ENCODE data around the gene CLDN24.
A peak's percentile ranks its signal among the peaks of the same experiment; 100 is the strongest.

The CLDN24 gene

GRCh38 chr4:183320211-183321059 is 1.8 kb downstream of the CLDN24 start, which contains the start of gene CLDN22:
TSS of gene CLDN22 (minus strand) at chr4:183320276. CDS start at chr4:183320218, 58 bp downstream.
- no peak for DNase-seq

GRCh38 chr4:183318656-183319055 is 3.6 kb downstream of the CLDN24 start:
- no peak for DNase-seq

GRCh38 chr4:183314806-183315205 is 7.4 kb downstream of the CLDN24 start:
- DNase-seq: no peak

DNA sequence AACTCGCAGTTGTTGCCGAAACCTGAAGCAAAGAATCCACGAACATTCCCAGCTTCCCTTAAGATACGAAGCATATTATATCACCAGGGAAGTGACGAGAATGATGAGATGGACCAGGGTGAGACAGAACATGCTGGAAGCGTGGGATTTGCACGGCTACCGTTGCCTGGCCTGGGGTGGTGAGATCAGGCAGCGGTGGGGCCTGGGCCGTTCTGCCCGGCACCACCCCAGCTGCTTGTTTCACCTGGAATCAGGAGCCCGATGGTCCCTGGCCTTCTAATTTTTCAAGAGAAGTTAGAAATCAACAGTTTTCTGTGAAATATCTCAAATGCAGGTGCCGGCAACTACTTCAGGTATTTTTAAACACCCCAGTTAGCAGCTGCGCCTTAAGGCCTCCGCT is 7.9 kb downstream of the CLDN24 start:
- DNase-seq: no peak

DNA sequence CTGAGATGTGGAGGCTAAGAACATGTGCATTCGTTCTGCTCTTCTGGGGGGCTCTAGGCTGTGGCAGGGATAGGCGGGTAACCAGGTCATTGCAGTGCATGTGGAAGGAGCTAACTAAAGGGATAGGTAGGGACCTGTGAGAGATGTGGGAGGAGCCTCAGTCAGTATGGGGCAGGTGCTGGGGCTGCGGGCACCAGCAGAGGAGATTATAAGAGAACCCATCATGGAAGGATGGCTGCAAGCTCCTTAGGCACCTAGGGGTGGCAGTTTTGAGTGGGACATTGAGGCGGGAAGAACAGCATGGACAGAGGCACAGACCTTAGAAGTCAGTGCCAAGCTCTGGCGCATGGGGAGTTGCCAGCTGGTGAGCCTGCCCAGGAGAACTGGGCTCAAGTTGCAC is 9.4 kb downstream of the CLDN24 start:
- no peak for DNase-seq

DNA sequence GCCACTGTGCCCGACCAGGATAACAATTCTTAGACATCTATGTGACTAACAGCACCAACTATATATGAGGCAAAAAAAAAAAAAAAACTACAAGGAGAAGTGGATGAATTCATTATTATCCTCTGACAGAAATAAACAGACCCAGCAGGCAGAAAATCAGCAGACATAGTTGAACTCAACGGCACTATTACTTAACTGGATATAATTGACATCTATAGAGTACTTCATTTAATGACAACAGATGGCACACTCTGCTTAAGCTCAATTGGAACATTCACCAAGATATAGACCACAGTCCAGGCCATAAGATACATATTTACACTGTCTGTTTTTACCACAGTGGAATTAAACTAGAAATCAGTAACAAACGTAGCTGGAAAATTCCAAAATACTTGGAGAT is 15.4 kb downstream of the CLDN24 start:
- DNase-seq: peak; percentile 6

DNA sequence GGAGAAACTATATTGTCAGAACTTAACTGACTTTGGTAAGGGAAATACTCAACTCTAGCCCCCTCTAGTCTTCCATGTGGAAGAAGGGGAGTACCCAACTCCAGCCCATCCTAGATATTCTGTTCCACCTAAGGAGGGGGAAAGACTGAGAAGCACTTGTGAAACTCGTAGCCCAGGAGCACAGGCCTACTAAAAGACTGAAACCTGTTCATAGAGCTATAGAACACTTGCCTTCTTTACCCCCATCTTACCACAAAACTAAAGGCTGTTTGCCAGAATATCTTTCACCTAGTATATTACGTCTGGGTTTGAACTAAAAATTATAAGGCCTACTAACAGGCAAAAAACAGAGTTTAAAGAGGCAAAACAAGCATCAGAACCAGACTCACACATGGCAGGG is 17.7 kb downstream of the CLDN24 start:
- DNase-seq: no peak

GRCh38 chr4:183304067-183304466 is 18.2 kb downstream of the CLDN24 start:
- DNase-seq: no peak

GRCh38 chr4:183303301-183303700 is 18.9 kb downstream of the CLDN24 start:
- DNase-seq: no peak

GRCh38 chr4:183300655-183301054 is 21.6 kb downstream of the CLDN24 start:
- DNase-seq: no peak

- no peak for DNase-seq
These were observed 22.2 kb downstream of the CLDN24 start for GRCh38 chr4:183300070-183300469.

DNA sequence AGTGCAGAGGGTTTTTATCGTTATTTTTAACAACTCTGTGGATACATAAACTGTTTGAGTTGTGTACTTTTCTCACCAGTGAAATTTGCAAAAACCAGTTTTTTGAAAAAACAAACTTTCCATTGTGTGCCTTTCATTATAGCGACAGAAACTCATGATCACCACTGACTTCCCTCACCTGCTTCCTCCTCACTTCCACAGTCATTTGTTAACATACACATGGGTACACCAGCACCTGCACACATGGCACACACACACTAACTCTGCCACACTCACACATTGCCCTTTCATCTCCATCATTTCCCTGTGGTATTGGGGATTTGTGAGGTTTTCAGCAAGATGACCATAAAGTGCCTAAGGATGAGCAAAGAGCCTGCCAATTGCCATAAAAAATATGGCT is 22.8 kb downstream of the CLDN24 start:
- DNase-seq: no peak

DNA sequence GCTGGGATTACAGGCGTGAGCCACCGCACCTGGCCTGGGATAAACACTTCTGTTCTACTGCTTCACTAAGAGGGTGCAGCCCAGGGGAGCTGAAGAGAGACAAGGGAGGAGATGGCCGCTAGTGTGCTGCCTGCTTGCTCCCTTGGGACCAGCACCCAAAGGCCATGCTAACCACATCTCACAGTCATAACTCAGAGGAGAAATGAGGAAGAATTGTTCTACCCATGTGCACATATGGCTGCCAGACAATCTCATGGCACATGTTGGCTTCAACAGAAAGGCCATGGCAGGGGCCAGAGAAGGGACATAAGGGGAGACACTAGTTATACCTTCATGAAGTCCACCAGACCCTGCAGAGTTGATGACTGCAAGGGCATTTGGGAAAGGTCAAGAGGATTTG is 24.6 kb downstream of the CLDN24 start:
- no peak for DNase-seq

GRCh38 chr4:183295711-183296110 is 26.5 kb downstream of the CLDN24 start:
- DNase-seq: no peak

DNA sequence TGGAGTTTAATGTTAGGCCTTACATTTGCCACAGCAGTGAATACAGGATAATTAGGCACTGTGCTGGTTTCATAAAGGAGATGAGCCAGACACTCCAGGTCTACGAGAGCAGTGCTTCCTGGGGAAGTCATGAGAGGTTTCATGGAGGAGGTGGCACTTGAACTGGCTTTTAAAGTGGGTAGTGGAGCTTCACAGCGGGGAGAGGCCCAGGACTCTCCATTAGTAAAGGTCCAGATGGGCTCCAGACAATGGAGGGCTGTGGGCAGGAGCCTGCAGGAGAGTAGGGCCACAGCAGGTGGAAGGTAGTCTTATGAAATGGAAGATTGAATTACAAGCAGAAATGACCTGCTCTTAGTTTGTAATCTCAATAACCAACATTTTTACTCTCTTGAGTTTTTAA is 31.2 kb downstream of the CLDN24 start:
- DNase-seq: no peak

GRCh38 chr4:183289688-183290087 is 32.5 kb downstream of the CLDN24 start:
- no peak for DNase-seq

DNA sequence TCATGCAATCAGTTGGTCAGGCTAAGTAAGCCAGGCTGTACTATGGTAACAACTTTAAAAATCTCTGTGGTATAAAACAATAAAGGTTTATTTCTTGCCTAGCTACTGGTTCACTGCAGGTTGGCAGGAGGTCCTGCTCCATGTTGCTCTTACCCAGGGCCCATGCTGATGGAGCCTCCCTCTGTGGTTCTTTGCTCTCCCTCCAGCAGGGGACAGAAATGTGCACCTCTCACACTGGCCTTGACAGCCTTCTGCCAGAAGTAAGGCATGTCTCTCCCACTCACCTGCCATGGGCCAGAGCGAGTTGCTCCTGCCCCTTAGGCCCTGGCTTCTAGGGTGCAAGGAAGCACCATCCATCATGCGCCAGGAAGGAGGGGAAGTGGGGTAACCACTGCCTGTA is 33.3 kb downstream of the CLDN24 start:
- DNase-seq: no peak

- DNase-seq: no peak
These were observed 34.5 kb downstream of the CLDN24 start for GRCh38 chr4:183287677-183288076.

DNA sequence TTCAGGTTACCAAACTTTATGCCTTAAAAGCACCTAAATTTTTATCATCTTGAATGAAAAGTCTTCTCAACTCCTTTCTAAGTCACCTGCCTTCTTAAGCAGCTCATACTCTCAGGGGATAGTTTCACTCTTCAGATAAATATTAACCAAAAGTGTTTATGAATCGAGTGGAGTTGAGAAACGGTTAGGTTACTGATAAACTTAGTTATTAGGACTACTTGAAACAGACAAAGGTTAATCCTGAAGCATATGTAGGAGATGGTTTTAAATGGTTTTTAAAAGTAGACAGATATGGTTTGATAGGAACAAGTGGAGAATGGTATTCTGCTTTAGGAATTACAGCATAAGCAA is 34.9 kb downstream of the CLDN24 start:
- no peak for DNase-seq

DNA sequence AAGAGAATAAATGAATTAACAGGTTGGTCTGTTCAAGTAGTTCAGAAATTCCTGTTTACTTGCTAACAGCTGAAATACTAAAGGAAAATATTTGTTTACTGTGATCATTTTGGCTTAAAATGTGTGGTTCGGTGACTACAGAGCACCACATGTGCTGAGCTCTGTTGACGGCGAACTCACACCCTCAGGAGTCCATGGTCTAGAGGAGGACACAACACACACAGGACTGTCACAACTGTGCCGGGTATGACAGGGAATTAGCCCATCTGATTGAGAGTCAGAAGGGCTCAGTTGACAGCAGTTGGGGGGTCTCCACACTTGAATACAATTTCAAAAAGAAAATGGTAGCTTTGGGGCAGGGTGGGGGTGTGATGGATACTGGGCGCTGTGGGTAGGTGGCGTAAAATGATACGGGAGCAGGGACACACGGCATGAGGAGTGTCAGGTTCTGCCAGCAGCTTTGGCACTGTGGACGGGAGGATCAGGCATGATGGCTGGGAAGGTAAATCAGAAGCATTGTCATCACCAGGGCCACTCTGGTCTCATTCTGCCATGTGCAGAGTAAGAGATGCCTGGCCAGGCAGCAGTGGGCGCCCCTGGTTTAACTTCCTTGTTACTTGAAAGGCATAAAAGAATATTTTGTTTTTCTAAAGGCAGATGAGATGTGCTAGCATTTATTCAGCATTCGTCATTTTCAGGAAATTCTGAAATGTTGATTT is 35.5 kb downstream of the CLDN24 start:
- no peak for DNase-seq

- no peak for DNase-seq
These were observed 36.3 kb downstream of the CLDN24 start for GRCh38 chr4:183285886-183286285.

DNA sequence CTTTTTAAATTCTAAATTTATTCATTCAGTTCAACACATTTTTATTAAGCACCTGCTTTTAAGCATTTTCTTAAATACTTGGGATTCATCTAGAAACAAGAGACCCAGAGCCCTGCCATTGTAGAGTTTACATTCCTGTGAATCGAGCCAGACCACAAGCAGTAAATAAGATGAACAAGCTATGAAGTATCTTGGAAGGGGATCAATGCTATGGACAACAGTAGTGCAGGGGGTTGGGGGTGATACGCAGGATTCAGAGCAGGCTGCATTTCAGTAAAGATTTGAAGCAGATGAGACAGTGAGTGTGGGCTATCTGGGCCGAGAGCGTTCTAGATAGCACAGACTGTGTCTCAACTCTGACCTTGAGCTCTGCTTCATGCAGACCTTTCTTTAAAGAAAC is 37.3 kb downstream of the CLDN24 start:
- no peak for DNase-seq

- DNase-seq: no peak
These were observed 37.9 kb downstream of the CLDN24 start for GRCh38 chr4:183284258-183284785.

GRCh38 chr4:183276106-183276505 is 46.1 kb downstream of the CLDN24 start:
- no peak for DNase-seq

Measured in NCI-H2171 (cell line).